GM23338 (cell line): ENCODE data around the gene SDHAF1.

ENCODE experiments used
- CTCF ChIP-seq, 2 experiments: fragments of 200-600 bp in 1 of 2; sonication (generic) in 1 of 2; conservative IDR thresholded peaks; 2 replicates each; pipeline versions ENCODE4 v1.5.1 to v1.6.1; 2016 to 2017; ENCODE audit warnings: antibody characterized with exemption in 2 of 2, low read depth in 2 of 2, mild to moderate bottlenecking in 2 of 2, moderate library complexity in 1 of 2
- ETS1 ChIP-seq: IDR thresholded peaks from 2 replicates; pipeline ENCODE4 v1.6.1; 2016; ENCODE audit warnings: antibody characterized with exemption
- EZH2 ChIP-seq: fragments of 200-600 bp; sonication (generic); IDR thresholded peaks from one replicate; pipeline ENCODE4 v1.8.0; 2017; ENCODE audit warnings: antibody characterized with exemption, mild to moderate bottlenecking, low read depth; ENCODE audit not compliant: unreplicated experiment
- EZH2phosphoT487 ChIP-seq: fragments of 200-600 bp; sonication (generic); IDR thresholded peaks from one replicate; pipeline ENCODE4 v1.8.1; 2018; ENCODE audit warnings: antibody characterized with exemption; ENCODE audit not compliant: unreplicated experiment
- JUNB ChIP-seq: IDR thresholded peaks from one replicate; pipeline ENCODE4 v1.6.1; 2016; ENCODE audit warnings: antibody characterized with exemption; ENCODE audit not compliant: unreplicated experiment
- ZNF462 ChIP-seq: fragments of 250-450 bp; sonication (Bioruptor Pico); IDR thresholded peaks from 2 replicates; pipeline ENCODE4 v1.5.0; 2020; ENCODE audit warnings: mild to moderate bottlenecking, moderate library complexity

GRCh38 chr19:35992907-35993765 lies 1.9 kb upstream of the SDHAF1 start:
- TF ChIP-seq CTCF (conservative IDR thresholded peaks at IDR 0.05; ENCODE audit: low read depth in 2 of 2): no peak
- no peak for TF ChIP-seq EZH2
- no peak for TF ChIP-seq ZNF462
- no peak for TF ChIP-seq EZH2phosphoT487
- TF ChIP-seq JUNB: no peak
- no peak for TF ChIP-seq ETS1
